Skeletal muscle cell (primary cell): ENCODE measurements around the gene BLMH.

Source experiments
- DNase-seq: peaks from one replicate; pipeline ENCODE4 v3.0.0-alpha.2; 2010; ENCODE audit warnings: low read depth
- H3K4me3 ChIP-seq: 2 replicates; pipeline ENCODE4 v1.5.1; 2011; ENCODE audit warnings: low read depth, mild to moderate bottlenecking, control low read depth, low read length, moderate library complexity

BLMH gene

GRCh38 chr17:30310562-30310961, 18.8 kb upstream of the BLMH start:
- no peak overlapping the region for H3K4me3 ChIP-seq
- no peak for DNase-seq

GRCh38 chr17:30309591-30309990, 17.8 kb upstream of the BLMH start:
- no peak for DNase-seq
- no peak overlapping the region for H3K4me3 ChIP-seq

- no peak for DNase-seq
- H3K4me3 ChIP-seq = no peak overlapping the region
Measured at GRCh38 chr17:30308406-30308805, 16.7 kb upstream of the BLMH start.

GRCh38 chr17:30304778-30305177, 13.0 kb upstream of the BLMH start:
- H3K4me3 ChIP-seq = no peak overlapping the region
- no peak for DNase-seq

- H3K4me3 ChIP-seq = no peak overlapping the region
- DNase-seq = no peak
Measured at GRCh38 chr17:30302241-30302640, 10.5 kb upstream of the BLMH start.

- H3K4me3 ChIP-seq = no peak overlapping the region
- DNase-seq = no peak
Measured at GRCh38 chr17:30300818-30301217, 9.1 kb upstream of the BLMH start.

- H3K4me3 ChIP-seq = no peak overlapping the region
- no peak for DNase-seq
Measured at GRCh38 chr17:30299000-30299399, 7.3 kb upstream of the BLMH start.

- no peak overlapping the region for H3K4me3 ChIP-seq
- no peak for DNase-seq
Measured at GRCh38 chr17:30297715-30298114, 6.0 kb upstream of the BLMH start.

- no peak for DNase-seq
- H3K4me3 ChIP-seq = no peak overlapping the region
Measured at GRCh38 chr17:30296499-30297080, 4.8 kb upstream of the BLMH start.

GRCh38 chr17:30292286-30292858, 628 bp upstream of the BLMH start:
- no peak for DNase-seq
- peak overlapping the region; percentile 90 for H3K4me3 ChIP-seq

- H3K4me3 ChIP-seq = peak overlapping the region; percentile 90
Measured at GRCh38 chr17:30290696-30291542, 825 bp downstream of the BLMH start.

GRCh38 chr17:30290077-30290476, 1.7 kb downstream of the BLMH start:
- DNase-seq = no peak
- H3K4me3 ChIP-seq = no peak overlapping the region

More at GRCh38 chr17:30290696-30291542, 825 bp downstream of the BLMH start:
- no peak for DNase-seq

- no peak overlapping the region for H3K4me3 ChIP-seq
- no peak for DNase-seq
Measured at GRCh38 chr17:30279156-30279555, 12.6 kb downstream of the BLMH start.

GRCh38 chr17:30278032-30278431, 13.7 kb downstream of the BLMH start:
- no peak for DNase-seq
- H3K4me3 ChIP-seq = no peak overlapping the region

- H3K4me3 ChIP-seq = no peak overlapping the region
- DNase-seq = no peak
Measured at GRCh38 chr17:30275911-30276310, 15.8 kb downstream of the BLMH start.

- H3K4me3 ChIP-seq = no peak overlapping the region
- no peak for DNase-seq
Measured at GRCh38 chr17:30274887-30275286, 16.9 kb downstream of the BLMH start.

GRCh38 chr17:30273373-30273772, 18.4 kb downstream of the BLMH start:
- peak; percentile 16 for DNase-seq

GRCh38 chr17:30271102-30271501, 20.6 kb downstream of the BLMH start:
- no peak overlapping the region for H3K4me3 ChIP-seq
- no peak for DNase-seq

More at GRCh38 chr17:30273373-30273772, 18.4 kb downstream of the BLMH start:
- H3K4me3 ChIP-seq = no peak overlapping the region

- no peak for DNase-seq
- no peak overlapping the region for H3K4me3 ChIP-seq
Measured at GRCh38 chr17:30267625-30268024, 24.1 kb downstream of the BLMH start.

- H3K4me3 ChIP-seq = no peak overlapping the region
- DNase-seq = no peak
Measured at GRCh38 chr17:30263552-30264333, 28.0 kb downstream of the BLMH start.
